HepG2 (cell line): ENCODE measurements around the gene ACAP3. TPM values are rescaled to one million over a fixed set of nuclear protein-coding genes. Genes with fewer than 3 reads are reported as not detected.

Source experiments
- AGO2 ChIP-seq: fragments of 200-400 bp; formaldehyde crosslinking; optimal IDR thresholded peaks from 2 replicates; pipeline ENCODE3; 2017; ENCODE audit warnings: mild to moderate bottlenecking, low read depth, low read length, moderate library complexity
- AKAP8 ChIP-seq: sonication (generic); formaldehyde crosslinking; IDR thresholded peaks from 2 replicates; pipeline ENCODE4 v1.5.1; 2020; ENCODE audit warnings: mild to moderate bottlenecking, missing genetic modification reagents
- CCAR2 ChIP-seq: fragments of 200-400 bp; formaldehyde crosslinking; optimal IDR thresholded peaks from 2 replicates; pipeline ENCODE3; 2018; ENCODE audit warnings: low read depth, mild to moderate bottlenecking, low read length, moderate library complexity
- KDM3A ChIP-seq: IDR thresholded peaks from 2 replicates; pipeline ENCODE4 v1.6.1; 2018; ENCODE audit warnings: low read depth, missing compliant biosample characterization
- KLF15 ChIP-seq: sonication (generic); formaldehyde crosslinking; IDR thresholded peaks from 2 replicates; pipeline ENCODE4 v1.8.1; 2023; ENCODE audit warnings: borderline replicate concordance, mild to moderate bottlenecking, inconsistent platforms, missing genetic modification reagents, mixed read lengths
- PITX1 ChIP-seq: sonication (generic); formaldehyde crosslinking; IDR thresholded peaks from 2 replicates; pipeline ENCODE4 v1.5.1; 2020; ENCODE audit warnings: mild to moderate bottlenecking, missing genetic modification reagents
- POGZ ChIP-seq: sonication (generic); formaldehyde crosslinking; IDR thresholded peaks from 2 replicates; pipeline ENCODE4 v1.4.0; 2020; ENCODE audit warnings: mild to moderate bottlenecking, missing genetic modification reagents
- POLR2A ChIP-seq, 2 experiments: IDR thresholded peaks; 2 replicates each; pipeline ENCODE4 v1.6.1; 2011; ENCODE audit warnings: low read depth in 2 of 2, low read length in 2 of 2, mild to moderate bottlenecking in 1 of 2, moderate library complexity in 1 of 2; ENCODE audit not compliant: insufficient read depth in 1 of 2
- RBFOX2 ChIP-seq: fragments of 200-400 bp; formaldehyde crosslinking; IDR thresholded peaks from 2 replicates; pipeline ENCODE4 v1.6.1; 2017; ENCODE audit warnings: low read depth, mild to moderate bottlenecking, low read length
- TEAD2 ChIP-seq: sonication (generic); formaldehyde crosslinking; IDR thresholded peaks from 2 replicates; pipeline ENCODE4 v1.9.0; 2021; ENCODE audit warnings: missing genetic modification reagents
- TEAD3 ChIP-seq: optimal IDR thresholded peaks from 2 replicates; pipeline ENCODE3; 2016; ENCODE audit warnings: borderline replicate concordance
- YEATS4 ChIP-seq: sonication (generic); formaldehyde crosslinking; IDR thresholded peaks from 2 replicates; pipeline ENCODE4 v1.4.0; 2020; ENCODE audit warnings: missing genetic modification reagents, borderline replicate concordance
- ZBTB20 ChIP-seq: sonication (generic); formaldehyde crosslinking; IDR thresholded peaks from 2 replicates; pipeline ENCODE4 v1.8.1; 2023; ENCODE audit warnings: missing genetic modification reagents, low read depth, mild to moderate bottlenecking, borderline replicate concordance
- ZBTB21 ChIP-seq: sonication (generic); formaldehyde crosslinking; IDR thresholded peaks from 2 replicates; pipeline ENCODE4 v1.4.0; 2020; ENCODE audit warnings: missing genetic modification reagents
- ZNF296 ChIP-seq: sonication (generic); formaldehyde crosslinking; conservative IDR thresholded peaks from 2 replicates; pipeline ENCODE4 v1.5.0; 2020; ENCODE audit warnings: mild to moderate bottlenecking, missing genetic modification reagents
- ZNF30 ChIP-seq: sonication (generic); formaldehyde crosslinking; IDR thresholded peaks from 2 replicates; pipeline ENCODE4 v1.5.0; 2020; ENCODE audit warnings: mild to moderate bottlenecking, missing genetic modification reagents
- ZNF724P ChIP-seq: sonication (generic); formaldehyde crosslinking; IDR thresholded peaks from 2 replicates; pipeline ENCODE4 v1.8.0; 2022; ENCODE audit warnings: missing genetic modification reagents, borderline replicate concordance
- polyA plus RNA-seq, 8 experiments: library from polyadenylated mRNA; depleted of rRNA in 3 of 8; stranded (reverse) in 7 of 8; unstranded in 1 of 8; fragments of >200 nt; fragmentation: Illumina TruSeq in 4 of 8; extraction: Trizol in 4 of 8; gene quantifications; 2 replicates each; pipeline versions ENCODE4 v1.2.1 to v1.2.3, GENCODE V29; 2011 to 2016; ENCODE audit warnings: low read depth in 4 of 8, missing spikeins in 1 of 8, mixed read lengths in 1 of 8; ENCODE audit not compliant: insufficient read depth in 1 of 8
- total RNA-seq, 5 experiments: library from RNA; depleted of rRNA; stranded (reverse); fragments of >200 nt; fragmentation: Illumina TruSeq; extraction: Trizol; gene quantifications; 2 replicates each; pipeline ENCODE4 v1.2.3, GENCODE V29; 2016; ENCODE audit warnings: low read depth in 1 of 5
- TF ChIP-seq, protein P1 (sequence below): sonication (generic); formaldehyde crosslinking; IDR thresholded peaks from 2 replicates; pipeline ENCODE4 v1.9.0; 2021; ENCODE audit warnings: missing genetic modification reagents, borderline replicate concordance
- TF ChIP-seq, protein P2 (sequence below): sonication (generic); formaldehyde crosslinking; IDR thresholded peaks from 2 replicates; pipeline ENCODE4 v1.4.0; 2020; ENCODE audit warnings: missing genetic modification reagents, low read depth, mild to moderate bottlenecking, borderline replicate concordance
- TF ChIP-seq, protein P3 (sequence below): sonication (generic); formaldehyde crosslinking; IDR thresholded peaks from 2 replicates; pipeline ENCODE4 v1.5.1; 2020; ENCODE audit warnings: mild to moderate bottlenecking, missing genetic modification reagents
- TF ChIP-seq, protein P4 (sequence below): IDR thresholded peaks from 2 replicates; pipeline ENCODE4 v1.6.1; 2016
- TF ChIP-seq, protein P5 (sequence below): sonication (generic); formaldehyde crosslinking; conservative IDR thresholded peaks from 2 replicates; pipeline ENCODE4 v1.4.0; 2020; ENCODE audit warnings: missing genetic modification reagents

The ACAP3 gene
- total and polyA plus RNA-seq, 2 of the 13 experiments (the other 11 are each of a cell fraction or from before 2014, with no cell fraction given): 29.4 to 50.8 TPM

DNA sequence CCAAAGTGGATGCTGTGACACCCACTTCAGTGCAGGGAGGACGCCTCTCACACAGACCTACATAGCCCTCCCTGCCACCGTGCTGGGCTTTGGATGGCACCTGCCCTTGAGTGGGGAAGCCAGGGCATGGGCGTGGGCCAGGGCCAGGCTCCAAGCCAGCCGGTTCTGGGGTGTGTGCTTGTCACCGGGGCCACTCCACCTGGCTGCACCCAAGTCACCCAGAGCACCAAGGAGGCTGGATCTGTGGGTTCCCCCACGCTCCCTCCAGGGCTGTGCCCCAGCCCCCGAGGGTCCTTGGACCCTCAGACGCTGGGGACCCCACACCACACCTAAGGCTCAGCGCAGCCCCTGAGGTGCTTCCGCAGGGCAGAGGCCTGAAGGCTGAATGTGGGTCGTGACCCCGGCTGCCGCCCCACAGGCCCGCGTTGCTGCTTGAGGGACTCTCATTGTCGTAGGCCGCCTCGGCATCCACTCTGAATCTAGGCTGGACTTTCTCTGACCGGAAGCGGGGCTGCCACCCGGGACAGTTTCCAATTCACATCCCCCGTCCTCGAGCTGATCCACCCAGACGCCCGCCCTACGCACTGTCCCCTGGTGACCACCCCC, 49.2 kb upstream of the ACAP3 start (continued):
- TF ChIP-seq, protein P1, sequence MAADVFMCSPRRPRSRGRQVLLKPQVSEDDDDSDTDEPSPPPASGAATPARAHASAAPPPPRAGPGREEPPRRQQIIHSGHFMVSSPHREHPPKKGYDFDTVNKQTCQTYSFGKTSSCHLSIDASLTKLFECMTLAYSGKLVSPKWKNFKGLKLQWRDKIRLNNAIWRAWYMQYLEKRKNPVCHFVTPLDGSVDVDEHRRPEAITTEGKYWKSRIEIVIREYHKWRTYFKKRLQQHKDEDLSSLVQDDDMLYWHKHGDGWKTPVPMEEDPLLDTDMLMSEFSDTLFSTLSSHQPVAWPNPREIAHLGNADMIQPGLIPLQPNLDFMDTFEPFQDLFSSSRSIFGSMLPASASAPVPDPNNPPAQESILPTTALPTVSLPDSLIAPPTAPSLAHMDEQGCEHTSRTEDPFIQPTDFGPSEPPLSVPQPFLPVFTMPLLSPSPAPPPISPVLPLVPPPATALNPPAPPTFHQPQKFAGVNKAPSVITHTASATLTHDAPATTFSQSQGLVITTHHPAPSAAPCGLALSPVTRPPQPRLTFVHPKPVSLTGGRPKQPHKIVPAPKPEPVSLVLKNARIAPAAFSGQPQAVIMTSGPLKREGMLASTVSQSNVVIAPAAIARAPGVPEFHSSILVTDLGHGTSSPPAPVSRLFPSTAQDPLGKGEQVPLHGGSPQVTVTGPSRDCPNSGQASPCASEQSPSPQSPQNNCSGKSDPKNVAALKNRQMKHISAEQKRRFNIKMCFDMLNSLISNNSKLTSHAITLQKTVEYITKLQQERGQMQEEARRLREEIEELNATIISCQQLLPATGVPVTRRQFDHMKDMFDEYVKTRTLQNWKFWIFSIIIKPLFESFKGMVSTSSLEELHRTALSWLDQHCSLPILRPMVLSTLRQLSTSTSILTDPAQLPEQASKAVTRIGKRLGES: no peak
- TF ChIP-seq, protein P2, sequence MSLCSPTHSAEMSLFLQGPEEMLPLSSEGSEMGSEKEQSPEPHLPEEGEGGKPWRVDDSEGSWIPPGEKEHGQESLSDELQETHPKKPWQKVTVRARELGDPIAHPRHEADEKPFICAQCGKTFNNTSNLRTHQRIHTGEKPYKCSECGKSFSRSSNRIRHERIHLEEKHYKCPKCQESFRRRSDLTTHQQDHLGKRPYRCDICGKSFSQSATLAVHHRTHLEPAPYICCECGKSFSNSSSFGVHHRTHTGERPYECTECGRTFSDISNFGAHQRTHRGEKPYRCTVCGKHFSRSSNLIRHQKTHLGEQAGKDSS (CRISPR knock-in tag): no peak
- TF ChIP-seq POLR2A (IDR thresholded peaks at IDR 0.05; ENCODE audit: insufficient read depth in 1 of 2, low read depth in 2 of 2, low read length in 2 of 2): no peak
- TF ChIP-seq TEAD2: no peak
- no peak for TF ChIP-seq ZNF724P (CRISPR knock-in tag)
- TF ChIP-seq YEATS4 (CRISPR knock-in tag): no peak
- TF ChIP-seq ZBTB20: no peak
- no peak for TF ChIP-seq POGZ (CRISPR knock-in tag)
- peak; percentile 59 for TF ChIP-seq RBFOX2
- no peak for TF ChIP-seq CCAR2
- no peak for TF ChIP-seq PITX1 (CRISPR knock-in tag)
- TF ChIP-seq ZNF296 (CRISPR knock-in tag): no peak
- no peak for TF ChIP-seq ZNF30 (CRISPR knock-in tag)
- TF ChIP-seq TEAD3 (CRISPR knock-in tag): no peak
- no peak for TF ChIP-seq KDM3A (CRISPR knock-in tag)
- no peak for TF ChIP-seq KLF15 (CRISPR knock-in tag)
- TF ChIP-seq, protein P3, sequence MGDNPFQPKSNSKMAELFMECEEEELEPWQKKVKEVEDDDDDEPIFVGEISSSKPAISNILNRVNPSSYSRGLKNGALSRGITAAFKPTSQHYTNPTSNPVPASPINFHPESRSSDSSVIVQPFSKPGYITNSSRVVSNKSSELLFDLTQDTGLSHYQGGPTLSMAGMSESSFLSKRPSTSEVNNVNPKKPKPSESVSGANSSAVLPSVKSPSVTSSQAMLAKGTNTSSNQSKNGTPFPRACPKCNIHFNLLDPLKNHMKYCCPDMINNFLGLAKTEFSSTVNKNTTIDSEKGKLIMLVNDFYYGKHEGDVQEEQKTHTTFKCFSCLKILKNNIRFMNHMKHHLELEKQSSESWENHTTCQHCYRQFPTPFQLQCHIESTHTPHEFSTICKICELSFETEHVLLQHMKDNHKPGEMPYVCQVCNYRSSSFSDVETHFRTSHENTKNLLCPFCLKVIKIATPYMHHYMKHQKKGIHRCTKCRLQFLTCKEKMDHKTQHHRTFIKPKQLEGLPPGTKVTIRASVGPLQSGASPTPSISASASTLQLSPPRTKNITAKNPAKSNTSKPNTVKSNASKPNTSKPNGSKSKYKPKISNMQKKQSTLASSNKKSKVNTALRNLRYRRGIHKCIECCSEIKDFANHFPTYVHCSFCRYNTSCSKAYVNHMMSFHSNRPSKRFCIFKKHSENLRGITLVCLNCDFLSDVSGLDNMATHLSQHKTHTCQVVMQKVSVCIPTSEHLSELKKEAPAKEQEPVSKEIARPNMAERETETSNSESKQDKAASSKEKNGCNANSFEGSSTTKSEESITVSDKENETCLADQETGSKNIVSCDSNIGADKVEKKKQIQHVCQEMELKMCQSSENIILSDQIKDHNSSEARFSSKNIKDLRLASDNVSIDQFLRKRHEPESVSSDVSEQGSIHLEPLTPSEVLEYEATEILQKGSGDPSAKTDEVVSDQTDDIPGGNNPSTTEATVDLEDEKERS (CRISPR knock-in tag): no peak
- TF ChIP-seq ZBTB21 (CRISPR knock-in tag): no peak
- TF ChIP-seq AGO2: peak; percentile 77
- TF ChIP-seq, protein P4, sequence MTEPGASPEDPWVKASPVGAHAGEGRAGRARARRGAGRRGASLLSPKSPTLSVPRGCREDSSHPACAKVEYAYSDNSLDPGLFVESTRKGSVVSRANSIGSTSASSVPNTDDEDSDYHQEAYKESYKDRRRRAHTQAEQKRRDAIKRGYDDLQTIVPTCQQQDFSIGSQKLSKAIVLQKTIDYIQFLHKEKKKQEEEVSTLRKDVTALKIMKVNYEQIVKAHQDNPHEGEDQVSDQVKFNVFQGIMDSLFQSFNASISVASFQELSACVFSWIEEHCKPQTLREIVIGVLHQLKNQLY (CRISPR knock-in tag): no peak
- TF ChIP-seq, protein P5, sequence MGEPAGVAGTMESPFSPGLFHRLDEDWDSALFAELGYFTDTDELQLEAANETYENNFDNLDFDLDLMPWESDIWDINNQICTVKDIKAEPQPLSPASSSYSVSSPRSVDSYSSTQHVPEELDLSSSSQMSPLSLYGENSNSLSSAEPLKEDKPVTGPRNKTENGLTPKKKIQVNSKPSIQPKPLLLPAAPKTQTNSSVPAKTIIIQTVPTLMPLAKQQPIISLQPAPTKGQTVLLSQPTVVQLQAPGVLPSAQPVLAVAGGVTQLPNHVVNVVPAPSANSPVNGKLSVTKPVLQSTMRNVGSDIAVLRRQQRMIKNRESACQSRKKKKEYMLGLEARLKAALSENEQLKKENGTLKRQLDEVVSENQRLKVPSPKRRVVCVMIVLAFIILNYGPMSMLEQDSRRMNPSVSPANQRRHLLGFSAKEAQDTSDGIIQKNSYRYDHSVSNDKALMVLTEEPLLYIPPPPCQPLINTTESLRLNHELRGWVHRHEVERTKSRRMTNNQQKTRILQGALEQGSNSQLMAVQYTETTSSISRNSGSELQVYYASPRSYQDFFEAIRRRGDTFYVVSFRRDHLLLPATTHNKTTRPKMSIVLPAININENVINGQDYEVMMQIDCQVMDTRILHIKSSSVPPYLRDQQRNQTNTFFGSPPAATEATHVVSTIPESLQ: no peak
- TF ChIP-seq AKAP8 (CRISPR knock-in tag): peak; percentile 56; the same call in 1 of the 2 replicates
